ENCODE results near the gene NEUROD2. TPM values are rescaled to one million over a fixed set of nuclear protein-coding genes. Genes with fewer than 3 reads are reported as not detected.

NEUROD2 gene
- total RNA-seq, 1 donor from 2014 or later = not detected

- Mint-ChIP-seq H3K4me3 (no peak overlapping the region), H3K4me1 (no peaks in the 10 kb centered on the region), H3K27ac (no peak overlapping the region), H3K27me3 (peaks cover 4% of the 10 kb centered on the region), H3K36me3 (ENCODE audit: low read depth) (no peaks in the 10 kb centered on the region), H3K9me3 (no peaks in the 10 kb centered on the region)
- no peak for TF ChIP-seq CTCF (IDR thresholded peaks at IDR 0.05)
- DNase-seq = no peak
- POLR2A ChIA-PET = no interaction called here
- ATAC-seq (ENCODE audit: low read depth) = no peak
- intact Hi-C loops (cut with micrococcal nuclease) = no loop called here
- CTCF ChIA-PET = no interaction called here
Observed at GRCh38 chr17:39581759-39582085, 26.0 kb downstream of the NEUROD2 start.

- no peak overlapping the region for H3K27ac Mint-ChIP-seq
- H3K9me3 Mint-ChIP-seq = no peaks in the 10 kb centered on the region
- no peak for TF ChIP-seq CTCF (IDR thresholded peaks at IDR 0.05)
- CTCF ChIA-PET = no interaction called here
- no peaks in the 10 kb centered on the region for H3K36me3 Mint-ChIP-seq (ENCODE audit: low read depth)
- POLR2A ChIA-PET = no interaction called here
- H3K4me1 Mint-ChIP-seq = no peaks in the 10 kb centered on the region
- H3K4me3 Mint-ChIP-seq = no peak overlapping the region
- ATAC-seq (ENCODE audit: low read depth) (no peak), DNase-seq (no peak)
- peaks cover 4% of the 10 kb centered on the region for H3K27me3 Mint-ChIP-seq
- intact Hi-C loops (cut with micrococcal nuclease) = no loop called here
Observed at GRCh38 chr17:39581071-39581758, 26.5 kb downstream of the NEUROD2 start.

GRCh38 chr17:39580082-39580468, 27.6 kb downstream of the NEUROD2 start:
- peaks cover 7% of the 10 kb centered on the region for H3K27me3 Mint-ChIP-seq
- no peak overlapping the region for H3K27ac Mint-ChIP-seq
- no peak overlapping the region for H3K4me3 Mint-ChIP-seq
- no peak for TF ChIP-seq CTCF (IDR thresholded peaks at IDR 0.05)
- DNase-seq (no peak), ATAC-seq (ENCODE audit: low read depth) (no peak)
- ChIA-PET POLR2A (no interaction called here), CTCF (no interaction called here)
- no peaks in the 10 kb centered on the region for H3K4me1 Mint-ChIP-seq
- H3K9me3 Mint-ChIP-seq = no peaks in the 10 kb centered on the region
- intact Hi-C loops (cut with micrococcal nuclease) = no loop called here
- no peaks in the 10 kb centered on the region for H3K36me3 Mint-ChIP-seq (ENCODE audit: low read depth)

- Mint-ChIP-seq H3K27me3 (peaks cover 8% of the 10 kb centered on the region), H3K9me3 (no peaks in the 10 kb centered on the region), H3K4me1 (no peaks in the 10 kb centered on the region), H3K36me3 (ENCODE audit: low read depth) (no peaks in the 10 kb centered on the region), H3K27ac (no peak overlapping the region), H3K4me3 (no peak overlapping the region)
- TF ChIP-seq CTCF (IDR thresholded peaks at IDR 0.05) = no peak
- ATAC-seq (ENCODE audit: low read depth) = no peak
- intact Hi-C loops (cut with micrococcal nuclease) = no loop called here
- no peak for DNase-seq
- POLR2A ChIA-PET = interaction anchor here (0.6 kb wide), 1 partner anchor 1105 kb away, joined by 3 read pairs; no protein-coding TSS in a partner anchor
- CTCF ChIA-PET = no interaction called here
Observed at GRCh38 chr17:39579318-39580081, 28.2 kb downstream of the NEUROD2 start.

GRCh38 chr17:39578272-39578671, 29.4 kb downstream of the NEUROD2 start:
- Mint-ChIP-seq H3K27me3 (peaks cover 10% of the 10 kb centered on the region), H3K4me3 (no peak overlapping the region), H3K27ac (no peak overlapping the region), H3K4me1 (peaks cover 4% of the 10 kb centered on the region), H3K36me3 (ENCODE audit: low read depth) (no peaks in the 10 kb centered on the region), H3K9me3 (no peaks in the 10 kb centered on the region)
- TF ChIP-seq CTCF (IDR thresholded peaks at IDR 0.05) = no peak
- intact Hi-C loops (cut with micrococcal nuclease) = no loop called here
- ChIA-PET POLR2A (no interaction called here), CTCF (no interaction called here)
- DNase-seq = no peak
- ATAC-seq (ENCODE audit: low read depth) = no peak
